Activated CD4-positive, CD25-positive, alpha-beta regulatory T cell (primary cell): ENCODE data around the gene PIERCE2.
"Not testable (repeated sequence)": the region's sequence is repeated elsewhere in the genome, so short reads cannot be mapped to it uniquely, and the experiment has no call there.

Source experiments
- DNase-seq, 4 experiments: peaks; one replicate each; lab custom pipeline; 2025; lab: John Stamatoyannopoulos, UW

PIERCE2 gene

GRCh38 chr15:55408012-55408928 lies at the start of gene PIERCE2, which contains the start of gene CCPG1:
Gene PIERCE2, plus strand, starts transcription at chr15:55408495. Its CDS starts 274 bp downstream, at chr15:55408769.
Gene CCPG1, minus strand, starts transcription at chr15:55408359. Its CDS starts 18,935 bp downstream, at chr15:55389424.
- DNase-seq, result peak; percentile 66 to 69 (median 68)

- no peak for DNase-seq
These were observed 48.0 kb upstream of the PIERCE2 start for GRCh38 chr15:55360256-55360655.

GRCh38 chr15:55361048-55361447 lies 47.2 kb upstream of the PIERCE2 start:
- DNase-seq, result no peak

GRCh38 chr15:55362641-55363040 lies 45.7 kb upstream of the PIERCE2 start:
- DNase-seq, result no peak

- no peak for DNase-seq
These were observed 41.3 kb upstream of the PIERCE2 start for GRCh38 chr15:55366981-55367380.

- DNase-seq, result no peak
These were observed 35.4 kb upstream of the PIERCE2 start for GRCh38 chr15:55372701-55373440.

GRCh38 chr15:55379095-55379494 lies 29.2 kb upstream of the PIERCE2 start:
- DNase-seq, result no peak

GRCh38 chr15:55381595-55381994 lies 26.7 kb upstream of the PIERCE2 start:
- no peak for DNase-seq

GRCh38 chr15:55383687-55384086 lies 24.6 kb upstream of the PIERCE2 start:
- no peak for DNase-seq

- no peak for DNase-seq
These were observed 21.3 kb upstream of the PIERCE2 start for GRCh38 chr15:55387027-55387426.

GRCh38 chr15:55389264-55389607 lies 19.1 kb upstream of the PIERCE2 start:
- DNase-seq, result no peak

- DNase-seq, result no peak
These were observed 13.6 kb upstream of the PIERCE2 start for GRCh38 chr15:55394694-55395093.

GRCh38 chr15:55398243-55398642 lies 10.1 kb upstream of the PIERCE2 start:
- no peak for DNase-seq

- not testable (repeated sequence) for DNase-seq
These were observed 8.2 kb upstream of the PIERCE2 start for GRCh38 chr15:55400050-55400449.

GRCh38 chr15:55401786-55402246 lies 6.5 kb upstream of the PIERCE2 start:
- DNase-seq, result no peak

GRCh38 chr15:55402707-55403106 lies 5.6 kb upstream of the PIERCE2 start:
- DNase-seq, result no peak

GRCh38 chr15:55403531-55403930 lies 4.8 kb upstream of the PIERCE2 start:
- no peak for DNase-seq

- DNase-seq, result no peak
These were observed 740 bp upstream of the PIERCE2 start for GRCh38 chr15:55407498-55408011.

GRCh38 chr15:55408976-55409375 lies 681 bp downstream of the PIERCE2 start:
- DNase-seq, result not testable (repeated sequence)

- DNase-seq, result not testable (repeated sequence)
These were observed 9.4 kb downstream of the PIERCE2 start for GRCh38 chr15:55417678-55418077.

GRCh38 chr15:55420171-55420866 lies 12.0 kb downstream of the PIERCE2 start:
- no peak for DNase-seq

- DNase-seq, result no peak
These were observed 13.8 kb downstream of the PIERCE2 start for GRCh38 chr15:55422089-55422488.
